PFSK-1 (cell line): Measurements from ENCODE around the gene TMA7B.

Source experiments
- POLR2AphosphoS5 ChIP-seq: IDR thresholded peaks from 2 replicates; pipeline ENCODE4 v1.6.1; 2012; ENCODE audit warnings: low read depth, mild to moderate bottlenecking, control low read depth, low read length, moderate library complexity
- REST ChIP-seq, 2 experiments: IDR thresholded peaks; 2 replicates each; pipeline versions ENCODE4 v1.6.1 to v1.8.0; 2011 to 2012; ENCODE audit warnings: low read depth in 2 of 2, low read length in 2 of 2, control low read depth in 1 of 2, inconsistent platforms in 1 of 2, mild to moderate bottlenecking in 1 of 2, moderate library complexity in 1 of 2; ENCODE audit not compliant: insufficient read depth in 1 of 2
- SIN3A ChIP-seq: IDR thresholded peaks from 2 replicates; pipeline ENCODE4 v1.6.1; 2012; ENCODE audit warnings: mild to moderate bottlenecking, low read length, moderate library complexity, borderline replicate concordance; ENCODE audit not compliant: insufficient read depth
- TAF1 ChIP-seq: IDR thresholded peaks from 2 replicates; pipeline ENCODE4 v1.6.1; 2012; ENCODE audit warnings: low read length, control low read depth, borderline replicate concordance; ENCODE audit not compliant: insufficient read depth

GRCh38 chr22:39940757-39941305 lies 19.4 kb upstream of the TMA7B start:
- TF ChIP-seq REST (IDR thresholded peaks at IDR 0.05; ENCODE audit: insufficient read depth in 1 of 2, low read depth in 2 of 2, low read length in 2 of 2) = no peak
- TF ChIP-seq TAF1 = no peak
- no peak for TF ChIP-seq SIN3A
- TF ChIP-seq POLR2AphosphoS5 = no peak
